Measurements from ENCODE around the gene ABCA2. TPM values are rescaled to one million over a fixed set of nuclear protein-coding genes. Genes with fewer than 3 reads are reported as not detected.

ABCA2 gene
- polyA plus RNA-seq, 1 donor = 25.3 TPM

DNA sequence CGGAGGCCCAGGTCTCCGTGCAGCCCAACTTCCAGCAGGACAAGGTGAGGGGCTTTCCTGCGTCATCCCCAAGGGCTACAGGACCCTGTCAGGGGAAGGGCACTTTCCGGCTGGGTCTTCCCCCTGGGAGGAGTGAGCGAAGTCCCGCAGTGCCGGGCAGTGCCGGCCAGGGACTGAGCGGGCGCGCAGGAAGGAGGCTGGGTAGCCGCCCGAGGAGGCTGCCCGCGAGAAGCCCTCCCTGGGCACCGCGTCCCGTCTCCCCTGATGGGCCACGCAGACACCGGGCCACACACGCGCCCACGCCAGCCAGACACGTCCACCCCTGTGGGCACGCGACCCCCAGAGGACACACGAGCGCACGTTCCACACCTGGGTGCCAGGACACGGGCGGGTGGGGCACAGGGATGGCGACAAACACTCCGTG, 50.4 kb downstream of the ABCA2 start:
- Histone ChIP-seq H3K27ac (ENCODE audit: low read length) (no peak overlapping the region), H3K4me3 (ENCODE audit: low read length) (no peak overlapping the region), H3K36me3 (ENCODE audit: control insufficient read depth, insufficient read depth, low read length) (no peaks in the 10 kb centered on the region), H3K27me3 (ENCODE audit: control insufficient read depth, insufficient read depth, low read length) (peaks cover 13% of the 10 kb centered on the region), H3K9me3 (ENCODE audit: control insufficient read depth, low read depth, low read length) (no peaks in the 10 kb centered on the region), H3K4me1 (ENCODE audit: control insufficient read depth, insufficient read depth, low read length) (peaks cover 8% of the 10 kb centered on the region)
- no CpG with 5 or more reads among the region's 33 CpGs for WGBS (ENCODE audit: insufficient coverage, low lambda C conversion rate)
- no peak for DNase-seq

DNA sequence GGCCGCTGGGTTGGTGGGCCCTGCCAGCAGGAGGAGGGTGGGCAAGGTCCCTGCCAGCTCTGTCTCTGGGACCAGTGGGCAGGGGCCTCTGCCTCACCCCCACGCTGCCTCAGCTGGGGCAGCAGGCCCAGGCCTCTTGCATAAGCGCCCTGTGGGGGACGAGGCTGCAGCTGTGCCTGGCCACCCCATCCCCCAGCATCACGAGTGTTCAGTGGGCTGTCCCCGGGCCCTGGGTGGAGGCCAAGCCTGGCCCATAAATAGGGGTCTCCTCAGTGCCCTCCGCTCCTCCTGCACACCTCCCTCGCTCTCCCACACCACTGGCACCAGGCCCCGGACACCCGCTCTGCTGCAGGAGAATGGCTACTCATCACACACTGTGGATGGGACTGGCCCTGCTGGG, 50.8 kb downstream of the ABCA2 start, which contains the start of gene PTGDS:
Gene PTGDS, plus strand, starts transcription at position 282 of the 400 bp plus-strand sequence. Its CDS starts 75 bp downstream, at position 357.
- Histone ChIP-seq H3K36me3 (ENCODE audit: control insufficient read depth, insufficient read depth, low read length) (no peaks in the 10 kb centered on the region), H3K4me3 (ENCODE audit: low read length) (peak within 1 kb of the TSS; percentile 6), H3K4me1 (ENCODE audit: control insufficient read depth, insufficient read depth, low read length) (peaks cover 8% of the 10 kb centered on the region), H3K27me3 (ENCODE audit: control insufficient read depth, insufficient read depth, low read length) (peaks cover 13% of the 10 kb centered on the region), H3K9me3 (ENCODE audit: control insufficient read depth, low read depth, low read length) (no peaks in the 10 kb centered on the region), H3K27ac (ENCODE audit: low read length) (no peak within 1 kb of the TSS)
- WGBS (ENCODE audit: insufficient coverage, low lambda C conversion rate) = no CpG with 5 or more reads among the region's 10 CpGs
- DNase-seq = no peak

GRCh38 chr9:136975644-136976043, 52.4 kb downstream of the ABCA2 start:
- H3K4me1 ChIP-seq (ENCODE audit: control insufficient read depth, insufficient read depth, low read length) = peaks cover 8% of the 10 kb centered on the region
- no peak overlapping the region for H3K4me3 ChIP-seq (ENCODE audit: low read length)
- WGBS (ENCODE audit: insufficient coverage, low lambda C conversion rate) = no CpG with 5 or more reads among the region's 14 CpGs
- no peak for DNase-seq
- no peaks in the 10 kb centered on the region for H3K36me3 ChIP-seq (ENCODE audit: control insufficient read depth, insufficient read depth, low read length)
- H3K9me3 ChIP-seq (ENCODE audit: control insufficient read depth, low read depth, low read length) = no peaks in the 10 kb centered on the region
- no peak overlapping the region for H3K27ac ChIP-seq (ENCODE audit: low read length)
- H3K27me3 ChIP-seq (ENCODE audit: control insufficient read depth, insufficient read depth, low read length) = peaks cover 13% of the 10 kb centered on the region

- DNase-seq = no peak
- H3K9me3 ChIP-seq (ENCODE audit: control insufficient read depth, low read depth, low read length) = no peaks in the 10 kb centered on the region
- peaks cover 13% of the 10 kb centered on the region for H3K27me3 ChIP-seq (ENCODE audit: control insufficient read depth, insufficient read depth, low read length)
- H3K4me1 ChIP-seq (ENCODE audit: control insufficient read depth, insufficient read depth, low read length) = peaks cover 8% of the 10 kb centered on the region
- no peak overlapping the region for H3K27ac ChIP-seq (ENCODE audit: low read length)
- H3K4me3 ChIP-seq (ENCODE audit: low read length) = no peak overlapping the region
- WGBS (ENCODE audit: insufficient coverage, low lambda C conversion rate) = no CpG with 5 or more reads among the region's 15 CpGs
- H3K36me3 ChIP-seq (ENCODE audit: control insufficient read depth, insufficient read depth, low read length) = no peaks in the 10 kb centered on the region
Measured at GRCh38 chr9:136974817-136975535, 53.1 kb downstream of the ABCA2 start.

- Histone ChIP-seq H3K4me1 (ENCODE audit: control insufficient read depth, insufficient read depth, low read length) (peaks cover 8% of the 10 kb centered on the region), H3K27me3 (ENCODE audit: control insufficient read depth, insufficient read depth, low read length) (peaks cover 8% of the 10 kb centered on the region), H3K4me3 (ENCODE audit: low read length) (no peak overlapping the region), H3K27ac (ENCODE audit: low read length) (no peak overlapping the region), H3K36me3 (ENCODE audit: control insufficient read depth, insufficient read depth, low read length) (no peaks in the 10 kb centered on the region), H3K9me3 (ENCODE audit: control insufficient read depth, low read depth, low read length) (no peaks in the 10 kb centered on the region)
- no CpG with 5 or more reads among the region's 29 CpGs for WGBS (ENCODE audit: insufficient coverage, low lambda C conversion rate)
- no peak for DNase-seq
Measured at GRCh38 chr9:136973618-136974617, 54.1 kb downstream of the ABCA2 start.

- Histone ChIP-seq H3K36me3 (ENCODE audit: control insufficient read depth, insufficient read depth, low read length) (no peaks in the 10 kb centered on the region), H3K9me3 (ENCODE audit: control insufficient read depth, low read depth, low read length) (no peaks in the 10 kb centered on the region), H3K27ac (ENCODE audit: low read length) (no peak overlapping the region), H3K4me1 (ENCODE audit: control insufficient read depth, insufficient read depth, low read length) (peaks cover 4% of the 10 kb centered on the region), H3K27me3 (ENCODE audit: control insufficient read depth, insufficient read depth, low read length) (peaks cover 3% of the 10 kb centered on the region), H3K4me3 (ENCODE audit: low read length) (no peak overlapping the region)
- 60% methylated on average over 1 of the region's 13 CpGs for WGBS (ENCODE audit: insufficient coverage, low lambda C conversion rate)
- no peak for DNase-seq
Measured at GRCh38 chr9:136972743-136973142, 55.3 kb downstream of the ABCA2 start.

GRCh38 chr9:136972335-136972734, 55.7 kb downstream of the ABCA2 start:
- 75% methylated on average over 2 of the region's 11 CpGs for WGBS (ENCODE audit: insufficient coverage, low lambda C conversion rate)
- Histone ChIP-seq H3K27ac (ENCODE audit: low read length) (no peak overlapping the region), H3K4me3 (ENCODE audit: low read length) (no peak overlapping the region), H3K9me3 (ENCODE audit: control insufficient read depth, low read depth, low read length) (no peaks in the 10 kb centered on the region), H3K4me1 (ENCODE audit: control insufficient read depth, insufficient read depth, low read length) (peaks cover under 1% of the 10 kb centered on the region), H3K36me3 (ENCODE audit: control insufficient read depth, insufficient read depth, low read length) (no peaks in the 10 kb centered on the region), H3K27me3 (ENCODE audit: control insufficient read depth, insufficient read depth, low read length) (no peaks in the 10 kb centered on the region)
- no peak for DNase-seq

- H3K27me3 ChIP-seq (ENCODE audit: control insufficient read depth, insufficient read depth, low read length) = no peaks in the 10 kb centered on the region
- no peak overlapping the region for H3K27ac ChIP-seq (ENCODE audit: low read length)
Measured at GRCh38 chr9:136971746-136972145, 56.3 kb downstream of the ABCA2 start.

DNA sequence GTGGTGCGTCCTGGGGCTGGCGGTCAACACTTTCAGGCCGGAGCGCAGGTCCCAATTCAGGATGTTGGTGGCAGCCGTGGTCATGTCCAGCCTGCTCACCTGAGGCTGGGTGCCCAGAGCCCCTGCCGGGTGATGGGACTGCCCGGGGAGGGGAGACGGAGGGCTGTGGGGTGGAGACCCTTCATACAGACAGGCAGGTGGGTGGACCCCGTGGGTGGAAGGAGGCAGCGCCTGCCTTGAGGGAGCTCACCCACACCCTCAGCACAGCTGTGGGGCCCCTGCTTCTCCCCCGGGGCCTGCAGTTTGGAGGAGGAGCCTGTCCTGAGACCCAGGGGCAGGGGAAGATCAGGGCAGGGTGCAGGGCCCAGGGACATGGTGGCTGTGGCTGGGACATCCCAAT, 57.7 kb downstream of the ABCA2 start:
- DNase-seq = no peak
- Histone ChIP-seq H3K27me3 (ENCODE audit: control insufficient read depth, insufficient read depth, low read length) (peaks cover 10% of the 10 kb centered on the region), H3K27ac (ENCODE audit: low read length) (no peak overlapping the region), H3K4me3 (ENCODE audit: low read length) (no peak overlapping the region), H3K4me1 (ENCODE audit: control insufficient read depth, insufficient read depth, low read length) (peaks cover 4% of the 10 kb centered on the region), H3K36me3 (ENCODE audit: control insufficient read depth, insufficient read depth, low read length) (no peaks in the 10 kb centered on the region), H3K9me3 (ENCODE audit: control insufficient read depth, low read depth, low read length) (no peaks in the 10 kb centered on the region)
- WGBS (ENCODE audit: insufficient coverage, low lambda C conversion rate) = no CpG with 5 or more reads among the region's 11 CpGs

More at GRCh38 chr9:136971746-136972145, 56.3 kb downstream of the ABCA2 start:
- Histone ChIP-seq H3K4me1 (ENCODE audit: control insufficient read depth, insufficient read depth, low read length) (no peaks in the 10 kb centered on the region), H3K4me3 (ENCODE audit: low read length) (no peak overlapping the region), H3K9me3 (ENCODE audit: control insufficient read depth, low read depth, low read length) (no peaks in the 10 kb centered on the region), H3K36me3 (ENCODE audit: control insufficient read depth, insufficient read depth, low read length) (no peaks in the 10 kb centered on the region)
- DNase-seq = no peak
- WGBS (ENCODE audit: insufficient coverage, low lambda C conversion rate) = no CpG with 5 or more reads among the region's 14 CpGs

- Histone ChIP-seq H3K36me3 (ENCODE audit: control insufficient read depth, insufficient read depth, low read length) (no peaks in the 10 kb centered on the region), H3K4me3 (ENCODE audit: low read length) (no peak overlapping the region), H3K27me3 (ENCODE audit: control insufficient read depth, insufficient read depth, low read length) (peaks cover 10% of the 10 kb centered on the region), H3K27ac (ENCODE audit: low read length) (no peak overlapping the region), H3K9me3 (ENCODE audit: control insufficient read depth, low read depth, low read length) (no peaks in the 10 kb centered on the region), H3K4me1 (ENCODE audit: control insufficient read depth, insufficient read depth, low read length) (peaks cover 4% of the 10 kb centered on the region)
- no CpG with 5 or more reads among the region's 5 CpGs for WGBS (ENCODE audit: insufficient coverage, low lambda C conversion rate)
- DNase-seq = no peak
Measured at GRCh38 chr9:136969774-136970173, 58.3 kb downstream of the ABCA2 start.
